ENCODE results near the gene COLGALT1.

COLGALT1 gene

DNA sequence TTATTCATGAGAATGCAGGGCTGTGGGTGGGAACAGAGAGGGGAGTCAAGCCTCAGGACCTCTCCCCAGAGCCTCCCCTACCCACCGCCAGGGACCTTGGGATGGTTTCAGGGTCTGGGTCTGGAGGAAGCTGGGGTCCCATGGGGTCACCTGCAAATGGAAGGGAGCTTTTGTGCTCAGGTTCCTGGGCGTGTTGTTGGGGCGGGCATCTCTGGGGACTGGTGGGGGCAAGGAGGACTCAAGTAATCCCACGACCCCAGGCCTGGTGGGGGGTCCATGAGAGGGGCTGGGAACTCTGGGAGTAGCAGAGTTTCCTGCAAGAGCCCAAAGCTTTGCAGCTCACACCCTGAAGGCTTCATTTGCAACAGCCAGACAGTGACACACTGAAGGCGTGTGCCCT lies 72.5 kb downstream of the COLGALT1 start:
- TF ChIP-seq, protein P1, sequence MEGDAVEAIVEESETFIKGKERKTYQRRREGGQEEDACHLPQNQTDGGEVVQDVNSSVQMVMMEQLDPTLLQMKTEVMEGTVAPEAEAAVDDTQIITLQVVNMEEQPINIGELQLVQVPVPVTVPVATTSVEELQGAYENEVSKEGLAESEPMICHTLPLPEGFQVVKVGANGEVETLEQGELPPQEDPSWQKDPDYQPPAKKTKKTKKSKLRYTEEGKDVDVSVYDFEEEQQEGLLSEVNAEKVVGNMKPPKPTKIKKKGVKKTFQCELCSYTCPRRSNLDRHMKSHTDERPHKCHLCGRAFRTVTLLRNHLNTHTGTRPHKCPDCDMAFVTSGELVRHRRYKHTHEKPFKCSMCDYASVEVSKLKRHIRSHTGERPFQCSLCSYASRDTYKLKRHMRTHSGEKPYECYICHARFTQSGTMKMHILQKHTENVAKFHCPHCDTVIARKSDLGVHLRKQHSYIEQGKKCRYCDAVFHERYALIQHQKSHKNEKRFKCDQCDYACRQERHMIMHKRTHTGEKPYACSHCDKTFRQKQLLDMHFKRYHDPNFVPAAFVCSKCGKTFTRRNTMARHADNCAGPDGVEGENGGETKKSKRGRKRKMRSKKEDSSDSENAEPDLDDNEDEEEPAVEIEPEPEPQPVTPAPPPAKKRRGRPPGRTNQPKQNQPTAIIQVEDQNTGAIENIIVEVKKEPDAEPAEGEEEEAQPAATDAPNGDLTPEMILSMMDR (IDR thresholded peaks at IDR 0.05) = no peak
- H3K4me3 ChIP-seq (ENCODE audit: low read depth, low read length) = no peak overlapping the region
- H2AFZ ChIP-seq = no peak overlapping the region
- no peak overlapping the region for H3K4me2 ChIP-seq (ENCODE audit: low read length)
- no peak overlapping the region for H3K9ac ChIP-seq
- H3K4me1 ChIP-seq = no peaks in the 10 kb centered on the region
- H3K36me3 ChIP-seq (ENCODE audit: control insufficient read depth, insufficient read depth, low read length) = no peaks in the 10 kb centered on the region
- no peak overlapping the region for H3K27ac ChIP-seq
- no peaks in the 10 kb centered on the region for H3K79me2 ChIP-seq
- H3K9me3 ChIP-seq (ENCODE audit: control insufficient read depth, low read length) = no peaks in the 10 kb centered on the region
- H3K27me3 ChIP-seq (ENCODE audit: control insufficient read depth, insufficient read depth, low read length) = no peaks in the 10 kb centered on the region

DNA sequence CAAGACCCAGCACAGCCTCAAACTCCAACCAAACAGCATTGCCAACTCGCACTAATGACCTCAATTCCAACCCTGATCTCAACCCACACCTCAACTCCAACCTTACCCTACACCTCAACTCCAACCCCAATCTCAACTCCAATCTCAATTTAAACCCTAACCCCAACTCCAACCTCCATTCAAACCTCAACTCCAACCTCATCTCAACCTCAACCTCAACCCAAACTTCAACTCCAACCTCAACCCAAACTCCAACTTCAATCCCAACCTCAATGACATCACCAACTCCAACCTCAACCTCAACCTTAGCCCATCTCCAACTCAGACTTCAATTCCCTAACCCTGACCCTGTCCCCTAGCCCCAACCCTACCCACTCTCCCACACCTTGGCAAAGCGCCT lies 74.3 kb downstream of the COLGALT1 start:
- Histone ChIP-seq H3K27ac (no peak overlapping the region), H3K4me1 (no peaks in the 10 kb centered on the region), H3K36me3 (ENCODE audit: control insufficient read depth, insufficient read depth, low read length) (no peaks in the 10 kb centered on the region), H3K9me3 (ENCODE audit: control insufficient read depth, low read length) (no peaks in the 10 kb centered on the region), H3K9ac (no peak overlapping the region), H3K4me2 (ENCODE audit: low read length) (no peak overlapping the region), H3K4me3 (ENCODE audit: low read depth, low read length) (no peak overlapping the region), H2AFZ (no peak overlapping the region), H3K79me2 (no peaks in the 10 kb centered on the region), H3K27me3 (ENCODE audit: control insufficient read depth, insufficient read depth, low read length) (no peaks in the 10 kb centered on the region)
- TF ChIP-seq, protein P1 (IDR thresholded peaks at IDR 0.05) = no peak

DNA sequence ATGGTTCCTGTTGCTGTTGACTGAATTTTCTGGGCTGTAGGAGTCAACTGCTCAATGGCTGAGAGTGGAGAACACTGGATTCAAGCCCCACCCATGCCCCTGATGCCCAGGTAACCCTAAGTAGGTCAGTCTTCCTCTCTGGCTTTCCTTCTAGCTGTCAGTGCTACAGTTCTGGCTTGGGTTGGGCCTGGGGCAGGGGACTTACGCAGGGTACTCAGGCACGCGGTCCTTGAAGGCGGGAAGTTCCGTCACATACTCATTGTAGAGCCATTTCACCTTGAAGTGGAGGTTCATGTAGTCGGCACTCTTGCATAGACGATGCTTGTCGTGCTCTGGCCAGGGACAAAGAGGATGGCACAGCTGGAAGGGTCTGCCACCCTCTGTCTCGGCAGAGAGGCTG lies 77.1 kb downstream of the COLGALT1 start:
- H3K36me3 ChIP-seq (ENCODE audit: control insufficient read depth, insufficient read depth, low read length) = no peaks in the 10 kb centered on the region
- H3K9me3 ChIP-seq (ENCODE audit: control insufficient read depth, low read length) = no peaks in the 10 kb centered on the region
- no peak overlapping the region for H3K4me2 ChIP-seq (ENCODE audit: low read length)
- H2AFZ ChIP-seq = no peak overlapping the region
- H3K4me3 ChIP-seq (ENCODE audit: low read depth, low read length) = no peak overlapping the region
- H3K27me3 ChIP-seq (ENCODE audit: control insufficient read depth, insufficient read depth, low read length) = no peaks in the 10 kb centered on the region
- H3K4me1 ChIP-seq = no peaks in the 10 kb centered on the region
- no peaks in the 10 kb centered on the region for H3K79me2 ChIP-seq
- TF ChIP-seq, protein P1 (IDR thresholded peaks at IDR 0.05) = no peak
- no peak overlapping the region for H3K27ac ChIP-seq
- H3K9ac ChIP-seq = no peak overlapping the region

All from parathyroid adenoma (tissue), 2 donors.